Activated T-cell treated with anti-CD3 and anti-CD28 coated beads, Interleukin-2, amount 50 U/mL, for 24 hours (primary cell): Measurements from ENCODE around the gene WDR59.
"Not testable (repeated sequence)": the region's sequence is repeated elsewhere in the genome, so short reads cannot be mapped to it uniquely, and the experiment has no call there.

Experiments used
- DNase-seq: peaks from one replicate; pipeline ENCODE4 v3.0.0-alpha.2; 2020
- H3K27ac Mint-ChIP-seq: 2 replicates; pipeline ENCODE4 v1.8.0; 2020; ENCODE audit warnings: mild to moderate bottlenecking, mixed read lengths
- H3K27me3 Mint-ChIP-seq: 2 replicates; pipeline ENCODE4 v1.8.0; 2020; ENCODE audit warnings: mixed read lengths
- H3K36me3 Mint-ChIP-seq: 2 replicates; pipeline ENCODE4 v1.8.0; 2020; ENCODE audit warnings: low read depth, mixed read lengths
- H3K4me1 Mint-ChIP-seq: 2 replicates; pipeline ENCODE4 v1.8.0; 2020; ENCODE audit warnings: low read depth, mixed read lengths
- H3K4me3 Mint-ChIP-seq: 2 replicates; pipeline ENCODE4 v1.8.0; 2020; ENCODE audit warnings: mild to moderate bottlenecking, moderate library complexity, mixed read lengths
- H3K9me3 Mint-ChIP-seq: 2 replicates; pipeline ENCODE4 v1.8.0; 2020; ENCODE audit warnings: mixed read lengths

The WDR59 gene

DNA sequence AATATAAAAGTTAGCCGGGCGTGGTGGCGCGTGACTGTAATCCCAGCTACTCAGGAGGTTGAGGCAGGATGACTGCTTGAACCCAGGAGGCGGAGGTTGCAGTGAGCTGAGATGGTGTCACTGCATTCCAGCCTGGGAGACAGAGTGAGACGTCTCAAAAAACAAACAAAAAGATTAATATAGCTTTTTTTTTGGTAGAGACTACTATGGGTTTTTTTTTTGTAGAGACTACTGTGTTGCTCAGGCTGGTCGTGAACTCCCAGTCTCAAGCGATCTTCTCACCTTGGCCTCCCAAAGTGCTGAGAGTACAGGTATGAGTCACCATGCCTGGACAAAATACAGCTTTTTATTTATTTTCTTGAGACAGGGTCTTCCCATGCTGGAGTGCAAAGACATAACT, 34.1 kb upstream of the WDR59 start:
- Mint-ChIP-seq H3K9me3 (peaks cover 18% of the 10 kb centered on the region), H3K36me3 (peaks cover 31% of the 10 kb centered on the region), H3K4me3 (no peak overlapping the region), H3K4me1 (peaks cover 33% of the 10 kb centered on the region), H3K27ac (no peak overlapping the region), H3K27me3 (no peaks in the 10 kb centered on the region)
- no peak for DNase-seq

- Mint-ChIP-seq H3K9me3 (peaks cover 15% of the 10 kb centered on the region), H3K27me3 (no peaks in the 10 kb centered on the region), H3K27ac (no peak overlapping the region), H3K4me3 (no peak overlapping the region), H3K36me3 (peaks cover 28% of the 10 kb centered on the region), H3K4me1 (peaks cover 31% of the 10 kb centered on the region)
- DNase-seq = no peak
Measured at GRCh38 chr16:75017670-75018525, 33.0 kb upstream of the WDR59 start.

DNA sequence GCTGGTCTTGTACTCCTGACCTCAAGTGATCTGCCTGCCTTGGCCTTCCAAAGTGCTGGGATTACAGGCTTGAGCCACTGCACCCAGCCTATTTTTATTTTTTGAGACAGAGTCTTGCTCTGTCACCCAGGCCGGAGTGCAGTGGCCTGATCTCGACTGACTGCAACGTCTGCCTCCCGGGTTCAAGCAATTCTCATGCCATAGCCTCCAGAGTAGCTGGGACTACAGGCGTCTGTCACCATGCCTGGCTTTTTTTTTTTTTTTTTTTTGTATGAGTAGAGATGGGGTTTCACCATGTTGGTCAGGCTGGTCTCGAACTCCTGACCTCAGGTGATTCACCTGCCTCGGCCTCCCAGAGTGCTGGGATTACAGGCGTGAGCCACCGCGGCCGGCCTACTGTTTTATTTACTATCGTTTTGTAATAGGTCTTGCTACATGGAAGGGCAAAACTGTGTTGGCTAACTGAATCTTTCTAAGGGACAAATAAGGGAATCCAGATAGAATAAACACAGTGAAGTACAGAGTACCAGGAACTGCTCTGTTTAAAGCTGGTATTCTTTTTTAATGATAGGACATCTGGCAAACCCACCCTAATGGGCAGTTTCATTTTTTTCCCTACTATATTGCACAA, 31.6 kb upstream of the WDR59 start:
- Mint-ChIP-seq H3K4me1 (peaks cover 41% of the 10 kb centered on the region), H3K36me3 (peaks cover 20% of the 10 kb centered on the region)
- H3K9me3 Mint-ChIP-seq, H3K27ac Mint-ChIP-seq, DNase-seq, H3K27me3 Mint-ChIP-seq, H3K4me3 Mint-ChIP-seq: not testable (repeated sequence)

GRCh38 chr16:75014318-75014717, 29.4 kb upstream of the WDR59 start:
- Mint-ChIP-seq H3K4me3 (no peak overlapping the region), H3K9me3 (no peaks in the 10 kb centered on the region), H3K36me3 (peaks cover 4% of the 10 kb centered on the region), H3K4me1 (peaks cover 56% of the 10 kb centered on the region), H3K27me3 (no peaks in the 10 kb centered on the region), H3K27ac (no peak overlapping the region)
- no peak for DNase-seq

GRCh38 chr16:75013123-75013522, 28.2 kb upstream of the WDR59 start:
- H3K36me3 Mint-ChIP-seq, H3K27me3 Mint-ChIP-seq, H3K9me3 Mint-ChIP-seq, DNase-seq: not testable (repeated sequence)
- peak overlapping the region; percentile 55 for H3K4me3 Mint-ChIP-seq
- peak overlapping the region; percentile 94 for H3K27ac Mint-ChIP-seq
- peaks cover 62% of the 10 kb centered on the region for H3K4me1 Mint-ChIP-seq

- peak overlapping the region; percentile 55 for H3K4me3 Mint-ChIP-seq
- no peaks in the 10 kb centered on the region for H3K9me3 Mint-ChIP-seq
- peaks cover 2% of the 10 kb centered on the region for H3K36me3 Mint-ChIP-seq
- H3K27me3 Mint-ChIP-seq = no peaks in the 10 kb centered on the region
- H3K4me1 Mint-ChIP-seq = peaks cover 57% of the 10 kb centered on the region
- peak overlapping the region; percentile 94 for H3K27ac Mint-ChIP-seq
- no peak for DNase-seq
Measured at GRCh38 chr16:75012380-75013081, 27.6 kb upstream of the WDR59 start.

- peak overlapping the region; percentile 94 for H3K27ac Mint-ChIP-seq
- peak overlapping the region; percentile 55 for H3K4me3 Mint-ChIP-seq
- peaks cover 56% of the 10 kb centered on the region for H3K4me1 Mint-ChIP-seq
- DNase-seq = peak; percentile 54
- no peaks in the 10 kb centered on the region for H3K9me3 Mint-ChIP-seq
- no peaks in the 10 kb centered on the region for H3K27me3 Mint-ChIP-seq
- peaks cover 2% of the 10 kb centered on the region for H3K36me3 Mint-ChIP-seq
Measured at GRCh38 chr16:75011634-75012307, 26.8 kb upstream of the WDR59 start.

DNA sequence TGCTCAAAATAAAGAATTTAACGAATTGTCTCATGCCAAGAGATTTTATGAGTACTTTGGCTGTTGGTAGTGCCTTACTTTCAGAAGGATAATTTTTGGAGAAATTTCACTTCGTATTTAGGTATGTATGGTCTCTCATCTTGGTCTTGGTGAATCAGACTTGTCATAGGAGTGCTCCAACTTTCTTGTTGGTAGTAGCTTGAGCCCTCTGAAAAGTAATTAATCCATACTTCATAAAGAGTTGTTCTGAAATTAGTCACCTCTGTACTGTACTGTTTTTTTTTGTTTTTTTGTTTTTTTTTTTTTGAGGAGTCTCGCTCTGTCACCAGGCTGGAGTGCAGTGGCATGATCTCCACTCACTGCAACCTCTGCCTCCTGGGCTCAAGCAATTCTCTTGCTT, 25.5 kb upstream of the WDR59 start:
- no peak for DNase-seq
- no peaks in the 10 kb centered on the region for H3K27me3 Mint-ChIP-seq
- H3K27ac Mint-ChIP-seq = peak overlapping the region; percentile 76
- H3K4me1 Mint-ChIP-seq = peaks cover 56% of the 10 kb centered on the region
- H3K4me3 Mint-ChIP-seq = no peak overlapping the region
- peaks cover 2% of the 10 kb centered on the region for H3K36me3 Mint-ChIP-seq
- no peaks in the 10 kb centered on the region for H3K9me3 Mint-ChIP-seq

GRCh38 chr16:75007443-75007842, 22.5 kb upstream of the WDR59 start:
- no peak for DNase-seq
- Mint-ChIP-seq H3K36me3 (peaks cover 9% of the 10 kb centered on the region), H3K27me3 (no peaks in the 10 kb centered on the region), H3K4me1 (peaks cover 58% of the 10 kb centered on the region), H3K27ac (no peak overlapping the region), H3K9me3 (no peaks in the 10 kb centered on the region), H3K4me3 (no peak overlapping the region)

GRCh38 chr16:75005697-75006096, 20.8 kb upstream of the WDR59 start:
- H3K36me3 Mint-ChIP-seq = peaks cover 12% of the 10 kb centered on the region
- H3K9me3 Mint-ChIP-seq = no peaks in the 10 kb centered on the region
- no peak overlapping the region for H3K4me3 Mint-ChIP-seq
- peaks cover 54% of the 10 kb centered on the region for H3K4me1 Mint-ChIP-seq
- peaks cover 5% of the 10 kb centered on the region for H3K27me3 Mint-ChIP-seq
- H3K27ac Mint-ChIP-seq = no peak overlapping the region
- no peak for DNase-seq

- H3K4me1 Mint-ChIP-seq = peaks cover 53% of the 10 kb centered on the region
- H3K27me3 Mint-ChIP-seq = peaks cover 6% of the 10 kb centered on the region
- H3K4me3 Mint-ChIP-seq = no peak overlapping the region
- no peaks in the 10 kb centered on the region for H3K9me3 Mint-ChIP-seq
- H3K27ac Mint-ChIP-seq = no peak overlapping the region
- DNase-seq = no peak
- peaks cover 18% of the 10 kb centered on the region for H3K36me3 Mint-ChIP-seq
Measured at GRCh38 chr16:75004460-75004859, 19.5 kb upstream of the WDR59 start.

- peaks cover 48% of the 10 kb centered on the region for H3K4me1 Mint-ChIP-seq
- peaks cover 6% of the 10 kb centered on the region for H3K27me3 Mint-ChIP-seq
- no peaks in the 10 kb centered on the region for H3K9me3 Mint-ChIP-seq
- no peak overlapping the region for H3K27ac Mint-ChIP-seq
- peaks cover 18% of the 10 kb centered on the region for H3K36me3 Mint-ChIP-seq
- H3K4me3 Mint-ChIP-seq = no peak overlapping the region
- no peak for DNase-seq
Measured at GRCh38 chr16:75003931-75004330, 19.0 kb upstream of the WDR59 start.

- H3K27me3 Mint-ChIP-seq = peaks cover 6% of the 10 kb centered on the region
- no peaks in the 10 kb centered on the region for H3K9me3 Mint-ChIP-seq
- no peak for DNase-seq
- H3K4me1 Mint-ChIP-seq = peaks cover 44% of the 10 kb centered on the region
- H3K36me3 Mint-ChIP-seq = peaks cover 18% of the 10 kb centered on the region
- H3K27ac Mint-ChIP-seq = no peak overlapping the region
- H3K4me3 Mint-ChIP-seq = no peak overlapping the region
Measured at GRCh38 chr16:75002474-75002873, 17.6 kb upstream of the WDR59 start.

DNA sequence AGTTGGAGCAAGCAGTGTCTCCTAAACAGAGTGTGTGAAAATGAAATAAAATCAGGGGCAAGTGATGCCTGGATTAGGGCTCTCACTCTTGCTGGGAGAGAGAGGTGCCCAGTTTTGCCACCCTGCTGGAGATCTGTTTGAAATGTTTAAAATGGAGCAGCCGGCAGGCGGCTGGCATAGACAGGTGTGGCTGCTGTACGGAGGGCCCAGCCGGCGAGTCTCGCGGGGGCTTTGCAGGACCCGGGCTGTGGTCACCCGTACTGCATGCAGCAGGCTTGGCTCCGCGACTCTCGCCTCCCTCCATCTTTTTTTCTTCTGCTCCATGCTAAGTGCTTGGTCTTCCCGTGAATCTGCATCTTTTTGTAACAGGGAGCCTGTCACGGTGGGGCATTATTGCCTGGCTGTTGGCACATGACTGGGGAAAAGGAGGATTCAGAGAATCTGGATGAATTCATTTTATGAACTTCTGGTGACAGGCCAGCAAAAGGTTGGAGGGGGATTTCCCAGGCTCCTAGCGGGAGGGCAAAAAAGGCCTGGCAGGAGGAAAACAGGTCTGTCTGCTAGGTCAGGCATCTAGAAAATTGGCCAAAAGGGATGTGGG, 15.7 kb upstream of the WDR59 start:
- Mint-ChIP-seq H3K4me3 (peak overlapping the region; percentile 83), H3K9me3 (no peaks in the 10 kb centered on the region), H3K27ac (peak overlapping the region; percentile 60), H3K4me1 (peaks cover 44% of the 10 kb centered on the region), H3K36me3 (peaks cover 18% of the 10 kb centered on the region), H3K27me3 (peaks cover 6% of the 10 kb centered on the region)
- DNase-seq = no peak
